Measurements from ENCODE around the gene SLC35F3.

Gene SLC35F3

DNA sequence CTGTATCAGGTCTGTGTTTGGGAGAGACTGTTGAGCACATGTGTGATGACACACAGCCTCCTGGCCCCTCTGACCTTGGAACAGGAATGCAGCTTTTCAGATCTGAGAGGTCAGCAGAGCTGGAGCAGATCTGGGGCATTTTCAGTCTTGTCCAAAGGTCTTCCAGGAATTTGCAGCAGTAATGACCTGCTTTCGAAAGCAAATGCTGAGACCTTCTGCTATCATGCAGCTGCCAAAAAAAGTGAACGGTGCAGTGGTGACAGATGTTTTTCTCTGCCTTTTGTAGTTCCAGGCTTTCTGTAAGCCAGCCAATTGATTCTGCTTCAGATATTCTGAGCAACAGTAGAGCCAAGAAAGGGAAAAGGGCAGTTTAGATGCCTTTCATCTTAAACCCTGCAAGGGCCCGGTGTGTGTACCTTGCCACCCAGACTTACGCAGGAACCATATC is 331.0 kb downstream of the SLC35F3 start:
- DNase-seq (ENCODE audit: insufficient read length, low spot score) (no peak), FAIRE-seq (no peak)
- TF ChIP-seq TAF1 (IDR thresholded peaks at IDR 0.05; ENCODE audit: low read depth, low read length) = no peak
- TF ChIP-seq POLR2A (IDR thresholded peaks at IDR 0.05; ENCODE audit: low read depth, low read length) = no peak
- no peak for TF ChIP-seq PAX5 (IDR thresholded peaks at IDR 0.05; ENCODE audit: insufficient read depth, low read length, severe bottlenecking)
- TF ChIP-seq SPI1 (IDR thresholded peaks at IDR 0.05; ENCODE audit: low read depth, low read length) = no peak
- TF ChIP-seq POLR2AphosphoS5 (IDR thresholded peaks at IDR 0.05; ENCODE audit: low read depth, low read length) = no peak
- TF ChIP-seq POU2F2 (IDR thresholded peaks at IDR 0.05; ENCODE audit: low read depth, low read length) = no peak

DNA sequence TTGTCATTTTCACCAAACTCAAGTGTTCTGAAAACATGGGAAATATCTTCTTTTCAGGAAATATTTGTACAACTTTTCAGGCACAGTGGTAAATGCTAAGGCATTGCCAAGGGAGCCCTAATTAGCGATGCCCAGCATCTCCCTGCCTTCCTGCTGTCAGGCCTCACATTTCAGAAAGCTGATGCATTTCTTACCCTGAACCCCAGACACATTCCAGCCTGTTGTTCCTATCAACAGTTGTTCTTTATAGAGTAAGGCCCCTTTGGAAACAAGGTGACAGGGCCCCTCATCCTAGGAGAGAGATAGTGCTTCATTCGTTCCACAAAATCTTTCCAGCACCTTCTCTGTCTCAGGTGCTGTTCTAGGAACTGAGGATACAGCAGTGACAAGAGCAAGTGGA is 332.9 kb downstream of the SLC35F3 start:
- DNase-seq (ENCODE audit: insufficient read length, low spot score) = no peak
- no peak for FAIRE-seq
- TF ChIP-seq PAX5 (IDR thresholded peaks at IDR 0.05; ENCODE audit: insufficient read depth, low read length, severe bottlenecking) = no peak
- no peak for TF ChIP-seq POLR2A (IDR thresholded peaks at IDR 0.05; ENCODE audit: low read depth, low read length)
- no peak for TF ChIP-seq TAF1 (IDR thresholded peaks at IDR 0.05; ENCODE audit: low read depth, low read length)
- TF ChIP-seq SPI1 (IDR thresholded peaks at IDR 0.05; ENCODE audit: low read depth, low read length) = no peak
- no peak for TF ChIP-seq POU2F2 (IDR thresholded peaks at IDR 0.05; ENCODE audit: low read depth, low read length)
- TF ChIP-seq POLR2AphosphoS5 (IDR thresholded peaks at IDR 0.05; ENCODE audit: low read depth, low read length) = no peak

DNA sequence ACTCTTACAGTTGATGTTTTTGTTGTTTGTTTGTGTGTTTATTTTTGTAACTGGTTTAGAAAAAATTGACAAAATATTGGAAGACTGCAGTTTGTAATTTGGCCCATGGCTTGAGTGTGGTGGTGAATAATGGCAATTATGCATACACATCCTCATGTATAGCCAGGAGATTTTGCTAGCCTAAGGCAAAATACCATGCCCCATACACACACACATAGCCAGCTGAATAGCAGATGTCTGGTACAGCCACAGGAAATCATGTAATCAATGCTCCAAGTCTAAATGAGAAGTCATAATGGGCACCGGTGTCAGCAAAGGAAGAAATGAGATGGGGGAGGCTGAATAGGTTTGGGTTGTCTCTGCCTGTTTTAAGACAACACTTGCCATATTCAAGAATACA is 333.6 kb downstream of the SLC35F3 start:
- DNase-seq (ENCODE audit: insufficient read length, low spot score) = no peak
- no peak for FAIRE-seq

DNA sequence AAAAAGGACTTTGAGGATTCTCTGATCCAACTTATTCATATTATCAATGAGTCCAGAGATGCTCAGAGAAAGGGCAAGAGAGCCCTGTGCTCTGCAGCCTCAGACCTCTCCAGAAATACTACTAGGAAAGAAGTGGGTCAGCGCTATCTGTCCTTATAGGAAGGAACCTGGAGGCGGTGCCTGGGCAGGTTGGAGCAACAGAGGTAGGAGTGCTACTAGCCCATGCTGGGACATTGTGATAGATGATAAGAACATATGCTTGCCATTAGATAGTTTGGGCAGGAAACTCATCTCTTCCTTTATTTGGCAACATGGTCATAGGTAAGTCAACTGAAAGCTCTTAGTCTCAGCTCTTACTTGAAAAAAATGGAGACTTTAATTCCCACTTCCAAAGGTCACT is 335.0 kb downstream of the SLC35F3 start:
- no peak for TF ChIP-seq POLR2A (IDR thresholded peaks at IDR 0.05; ENCODE audit: low read depth, low read length)
- no peak for TF ChIP-seq SPI1 (IDR thresholded peaks at IDR 0.05; ENCODE audit: low read depth, low read length)
- no peak for TF ChIP-seq TAF1 (IDR thresholded peaks at IDR 0.05; ENCODE audit: low read depth, low read length)
- no peak for TF ChIP-seq POU2F2 (IDR thresholded peaks at IDR 0.05; ENCODE audit: low read depth, low read length)
- no peak for TF ChIP-seq POLR2AphosphoS5 (IDR thresholded peaks at IDR 0.05; ENCODE audit: low read depth, low read length)
- no peak for TF ChIP-seq PAX5 (IDR thresholded peaks at IDR 0.05; ENCODE audit: insufficient read depth, low read length, severe bottlenecking)
- FAIRE-seq = no peak

More for the DNA sequence above, 333.6 kb downstream of the SLC35F3 start:
- TF ChIP-seq POLR2A (IDR thresholded peaks at IDR 0.05; ENCODE audit: low read depth, low read length) (no peak), PAX5 (IDR thresholded peaks at IDR 0.05; ENCODE audit: insufficient read depth, low read length, severe bottlenecking) (no peak), TAF1 (IDR thresholded peaks at IDR 0.05; ENCODE audit: low read depth, low read length) (no peak), POU2F2 (IDR thresholded peaks at IDR 0.05; ENCODE audit: low read depth, low read length) (no peak), SPI1 (IDR thresholded peaks at IDR 0.05; ENCODE audit: low read depth, low read length) (no peak), POLR2AphosphoS5 (IDR thresholded peaks at IDR 0.05; ENCODE audit: low read depth, low read length) (no peak)

DNA sequence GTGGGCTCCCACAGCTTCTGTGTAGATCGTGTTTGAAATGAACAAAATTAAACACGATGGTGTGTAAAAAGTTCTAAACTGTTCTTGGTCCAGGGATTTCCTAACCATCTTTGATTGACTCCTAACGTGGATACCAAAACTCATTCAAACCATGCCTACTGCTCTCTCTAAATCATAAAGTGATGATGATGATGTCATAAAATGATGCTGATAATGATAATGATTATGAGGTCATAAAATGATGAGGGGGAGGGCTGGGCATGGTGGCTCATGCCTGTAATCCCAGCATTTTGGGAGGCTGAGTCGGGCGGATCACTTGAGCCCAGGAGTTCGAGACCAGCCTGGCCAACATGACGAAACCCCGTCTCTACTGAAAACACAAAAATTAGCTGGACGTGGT is 335.5 kb downstream of the SLC35F3 start:
- FAIRE-seq (no peak), DNase-seq (ENCODE audit: insufficient read length, low spot score) (no peak)
- TF ChIP-seq SPI1 (IDR thresholded peaks at IDR 0.05; ENCODE audit: low read depth, low read length) = no peak
- TF ChIP-seq PAX5 (IDR thresholded peaks at IDR 0.05; ENCODE audit: insufficient read depth, low read length, severe bottlenecking) = no peak
- no peak for TF ChIP-seq POLR2AphosphoS5 (IDR thresholded peaks at IDR 0.05; ENCODE audit: low read depth, low read length)
- TF ChIP-seq TAF1 (IDR thresholded peaks at IDR 0.05; ENCODE audit: low read depth, low read length) = no peak
- TF ChIP-seq POLR2A (IDR thresholded peaks at IDR 0.05; ENCODE audit: low read depth, low read length) = no peak
- TF ChIP-seq POU2F2 (IDR thresholded peaks at IDR 0.05; ENCODE audit: low read depth, low read length) = no peak

More for the DNA sequence above, 335.0 kb downstream of the SLC35F3 start:
- no peak for DNase-seq (ENCODE audit: insufficient read length, low spot score)

DNA sequence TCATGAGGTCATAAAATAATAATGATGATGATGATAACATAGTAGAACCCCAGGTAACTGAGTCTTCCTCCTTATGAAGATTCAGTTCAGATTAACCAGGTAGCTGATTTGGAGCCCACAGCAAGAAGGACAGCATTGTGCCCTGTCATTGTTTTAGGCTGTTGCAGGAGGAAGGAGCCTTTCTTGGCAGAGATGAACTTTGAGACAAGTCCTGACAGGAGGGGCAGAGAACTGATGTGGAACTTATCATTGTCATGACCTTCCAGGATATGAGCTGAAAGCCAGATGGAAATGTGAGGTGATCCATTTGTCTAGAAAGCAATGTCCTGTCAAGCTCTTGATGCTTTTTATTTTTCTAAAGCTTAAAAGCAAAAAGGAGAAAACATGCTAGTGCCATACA is 336.2 kb downstream of the SLC35F3 start:
- TF ChIP-seq POU2F2 (IDR thresholded peaks at IDR 0.05; ENCODE audit: low read depth, low read length) (no peak), POLR2AphosphoS5 (IDR thresholded peaks at IDR 0.05; ENCODE audit: low read depth, low read length) (no peak), SPI1 (IDR thresholded peaks at IDR 0.05; ENCODE audit: low read depth, low read length) (no peak), PAX5 (IDR thresholded peaks at IDR 0.05; ENCODE audit: insufficient read depth, low read length, severe bottlenecking) (no peak), TAF1 (IDR thresholded peaks at IDR 0.05; ENCODE audit: low read depth, low read length) (no peak), POLR2A (IDR thresholded peaks at IDR 0.05; ENCODE audit: low read depth, low read length) (no peak)
- no peak for DNase-seq (ENCODE audit: insufficient read length, low spot score)
- FAIRE-seq = no peak

DNA sequence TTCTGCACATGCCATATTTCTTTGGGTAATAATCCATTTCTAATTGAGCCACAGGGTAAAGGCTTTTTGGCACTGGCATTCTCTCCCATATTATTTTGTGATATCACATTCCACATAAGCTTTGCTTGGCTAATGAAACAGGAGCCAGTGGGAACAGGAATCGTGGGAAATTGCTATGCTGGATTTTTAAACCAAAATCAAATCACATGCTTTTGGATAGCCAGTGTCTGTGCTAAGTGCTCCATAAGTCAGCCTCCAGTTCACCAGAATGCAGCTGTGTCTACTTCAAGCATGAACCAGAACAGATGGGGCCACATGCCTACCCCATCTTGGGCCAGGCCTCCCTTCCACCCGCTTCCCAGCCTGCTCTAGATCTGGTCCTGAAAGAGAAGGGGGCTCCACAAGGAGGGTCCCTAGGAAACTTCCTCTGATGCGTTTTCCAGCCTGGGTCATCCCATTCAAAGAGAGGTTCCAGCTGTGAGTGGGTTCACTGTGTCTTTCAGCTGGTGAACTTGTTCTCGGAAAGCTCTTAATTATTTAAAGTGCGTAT is 337.5 kb downstream of the SLC35F3 start:
- no peak for DNase-seq (ENCODE audit: insufficient read length, low spot score)
- no peak for FAIRE-seq
- TF ChIP-seq SPI1 (IDR thresholded peaks at IDR 0.05; ENCODE audit: low read depth, low read length) (no peak), POLR2AphosphoS5 (IDR thresholded peaks at IDR 0.05; ENCODE audit: low read depth, low read length) (no peak), POLR2A (IDR thresholded peaks at IDR 0.05; ENCODE audit: low read depth, low read length) (no peak), TAF1 (IDR thresholded peaks at IDR 0.05; ENCODE audit: low read depth, low read length) (no peak)

DNA sequence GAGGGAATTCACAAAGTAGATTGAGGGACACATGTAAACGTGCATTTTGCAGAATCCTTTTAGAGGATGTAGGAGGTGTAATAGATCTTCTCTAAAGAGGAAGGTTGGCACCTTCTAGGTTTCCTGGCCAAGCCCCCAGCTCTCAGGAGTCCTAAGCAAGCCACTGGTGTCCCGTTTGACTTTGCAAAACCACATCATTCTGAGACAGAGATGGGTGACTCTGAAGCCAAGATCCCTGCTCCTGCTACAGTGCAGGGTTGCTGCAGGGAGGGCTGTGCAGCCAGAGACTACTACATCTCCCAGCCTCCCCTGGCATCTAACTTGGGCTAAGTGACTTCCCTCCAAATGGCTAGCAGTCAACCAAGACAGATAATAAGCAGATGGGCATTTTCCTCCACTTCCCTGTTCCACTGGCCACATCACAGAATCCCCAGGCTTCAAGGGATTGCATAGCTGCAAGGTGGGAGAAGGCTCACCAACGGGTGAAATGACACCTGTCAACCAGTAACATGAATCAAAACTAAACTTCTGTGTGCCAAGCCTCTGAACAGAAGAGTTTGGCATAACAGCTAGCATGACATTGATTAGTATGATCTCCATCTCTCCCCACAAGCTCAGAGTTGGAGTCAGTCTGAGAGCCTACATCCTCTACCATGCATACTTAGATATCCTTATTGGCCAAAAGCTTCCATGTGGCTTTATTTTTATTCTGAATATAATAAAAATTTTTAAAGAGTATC is 339.2 kb downstream of the SLC35F3 start:
- no peak for TF ChIP-seq POLR2AphosphoS5 (IDR thresholded peaks at IDR 0.05; ENCODE audit: low read depth, low read length)
- no peak for TF ChIP-seq TAF1 (IDR thresholded peaks at IDR 0.05; ENCODE audit: low read depth, low read length)
- no peak for TF ChIP-seq POU2F2 (IDR thresholded peaks at IDR 0.05; ENCODE audit: low read depth, low read length)
- TF ChIP-seq PAX5 (IDR thresholded peaks at IDR 0.05; ENCODE audit: insufficient read depth, low read length, severe bottlenecking) = no peak
- 0 out of 2 replicates have a peak, but pooled peaks have one; percentile 7 for TF ChIP-seq SPI1 (IDR thresholded peaks at IDR 0.05; ENCODE audit: low read depth, low read length)
- FAIRE-seq = no peak

DNA sequence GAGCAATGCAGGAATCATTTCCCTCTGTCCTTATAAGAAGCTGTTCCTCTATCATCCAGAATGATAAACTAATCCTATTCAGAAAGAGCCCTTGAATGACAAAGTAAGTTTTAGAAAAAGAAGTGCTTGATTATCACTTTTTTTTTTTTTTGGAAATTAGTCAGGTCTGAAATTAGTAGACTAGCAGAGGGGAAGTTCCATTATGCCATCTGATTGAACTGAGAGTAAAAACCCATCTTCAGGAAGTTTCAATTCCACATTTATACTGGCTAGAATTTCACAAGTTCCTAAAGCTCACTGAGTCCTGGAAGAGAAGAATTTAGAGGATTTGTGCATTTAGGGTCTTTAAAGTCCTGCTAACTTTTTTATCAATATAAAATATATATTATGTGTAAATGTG is 340.0 kb downstream of the SLC35F3 start:
- FAIRE-seq (peak; percentile 45), DNase-seq (ENCODE audit: insufficient read length, low spot score) (no peak)
- TF ChIP-seq POU2F2 (IDR thresholded peaks at IDR 0.05; ENCODE audit: low read depth, low read length) (no peak), SPI1 (IDR thresholded peaks at IDR 0.05; ENCODE audit: low read depth, low read length) (peak; percentile 94)

More for the DNA sequence above, 339.2 kb downstream of the SLC35F3 start:
- no peak for DNase-seq (ENCODE audit: insufficient read length, low spot score)

All from GM12891 (cell line).